Brain microvascular endothelial cell (primary cell): ENCODE results near the gene NUF2.
"Not testable (repeated sequence)": the region's sequence is repeated elsewhere in the genome, so short reads cannot be mapped to it uniquely, and the experiment has no call there.

ENCODE experiments used
- DNase-seq: peaks from one replicate; pipeline ENCODE4 v3.0.0-alpha.2; 2020
- H3K27ac ChIP-seq: fragments of 250-450 bp; sonication (Bioruptor Pico); 2 replicates; pipeline ENCODE4 v1.5.1; 2020; ENCODE audit warnings: mild to moderate bottlenecking, moderate library complexity
- H3K27me3 ChIP-seq: fragments of 250-450 bp; sonication (Bioruptor Pico); replicated peaks from 2 replicates; pipeline ENCODE4 v1.5.1; 2020; ENCODE audit warnings: mild to moderate bottlenecking
- H3K36me3 ChIP-seq: fragments of 250-450 bp; sonication (Bioruptor Pico); replicated peaks from 2 replicates; pipeline ENCODE4 v1.5.1; 2020; ENCODE audit warnings: mild to moderate bottlenecking
- H3K4me3 ChIP-seq: 2 replicates; pipeline ENCODE4 v1.5.1; 2011; ENCODE audit warnings: low read depth, mild to moderate bottlenecking, control low read depth, low read length, moderate library complexity
- in situ Hi-C: cut with HindIII; loops from 2 replicates; pipeline ENCODE4 v1.10.0; 2017; ENCODE audit warnings: low sequenced_read_pairs, low pct_ligation_motif_present
- TF ChIP-seq, protein P1 (sequence below): IDR thresholded peaks from 2 replicates; pipeline ENCODE4 v1.5.1; 2011; ENCODE audit warnings: low read depth, mild to moderate bottlenecking, moderate library complexity, low read length, control low read depth, inconsistent platforms; ENCODE audit errors: missing control alignments

Gene NUF2

DNA sequence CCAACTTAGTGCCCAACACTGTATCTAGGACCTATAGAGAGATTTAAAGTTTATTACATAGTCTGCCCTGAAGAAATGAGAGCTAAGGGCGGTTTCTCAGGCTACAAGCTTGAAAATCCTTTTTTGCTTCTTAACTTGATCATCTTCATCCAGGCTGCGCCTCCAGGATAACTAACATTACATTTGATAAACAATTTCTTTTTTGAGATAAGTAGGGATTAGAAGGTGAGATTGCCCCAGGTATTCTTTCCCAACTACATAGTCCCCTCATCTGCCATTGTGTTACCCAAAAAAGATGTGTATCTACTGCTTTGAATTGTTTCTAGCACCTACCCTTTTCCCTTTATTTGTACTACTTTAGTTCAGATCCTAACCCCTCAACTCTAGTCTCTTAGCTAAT is 25.4 kb downstream of the NUF2 start:
- TF ChIP-seq, protein P1, sequence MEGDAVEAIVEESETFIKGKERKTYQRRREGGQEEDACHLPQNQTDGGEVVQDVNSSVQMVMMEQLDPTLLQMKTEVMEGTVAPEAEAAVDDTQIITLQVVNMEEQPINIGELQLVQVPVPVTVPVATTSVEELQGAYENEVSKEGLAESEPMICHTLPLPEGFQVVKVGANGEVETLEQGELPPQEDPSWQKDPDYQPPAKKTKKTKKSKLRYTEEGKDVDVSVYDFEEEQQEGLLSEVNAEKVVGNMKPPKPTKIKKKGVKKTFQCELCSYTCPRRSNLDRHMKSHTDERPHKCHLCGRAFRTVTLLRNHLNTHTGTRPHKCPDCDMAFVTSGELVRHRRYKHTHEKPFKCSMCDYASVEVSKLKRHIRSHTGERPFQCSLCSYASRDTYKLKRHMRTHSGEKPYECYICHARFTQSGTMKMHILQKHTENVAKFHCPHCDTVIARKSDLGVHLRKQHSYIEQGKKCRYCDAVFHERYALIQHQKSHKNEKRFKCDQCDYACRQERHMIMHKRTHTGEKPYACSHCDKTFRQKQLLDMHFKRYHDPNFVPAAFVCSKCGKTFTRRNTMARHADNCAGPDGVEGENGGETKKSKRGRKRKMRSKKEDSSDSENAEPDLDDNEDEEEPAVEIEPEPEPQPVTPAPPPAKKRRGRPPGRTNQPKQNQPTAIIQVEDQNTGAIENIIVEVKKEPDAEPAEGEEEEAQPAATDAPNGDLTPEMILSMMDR, result no peak
- H3K27me3 ChIP-seq, result no peaks in the 10 kb centered on the region
- DNase-seq, result no peak
- in situ Hi-C loops, result no loop called here
- H3K4me3 ChIP-seq, result no peak overlapping the region
- no peak overlapping the region for H3K27ac ChIP-seq
- H3K36me3 ChIP-seq, result no peaks in the 10 kb centered on the region

DNA sequence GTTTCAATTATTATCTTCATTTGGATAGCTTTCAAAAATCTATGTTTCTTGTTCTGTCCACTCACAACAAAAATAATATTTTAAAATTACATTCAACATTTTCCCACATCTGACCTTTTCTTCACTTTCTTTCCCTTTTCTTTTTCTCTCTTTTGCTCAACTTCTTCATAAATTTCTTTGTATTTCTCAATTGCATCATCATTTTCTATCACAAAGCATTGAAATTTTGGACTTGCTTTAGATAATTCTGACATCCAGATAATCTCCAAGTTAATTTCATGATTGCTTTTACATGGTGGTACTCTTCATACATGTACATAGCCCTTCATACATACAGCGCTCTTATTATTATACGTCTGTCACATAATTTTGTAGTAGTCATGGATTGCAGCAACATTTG is 30.2 kb downstream of the NUF2 start:
- H3K4me3 ChIP-seq, result no peak overlapping the region

DNA sequence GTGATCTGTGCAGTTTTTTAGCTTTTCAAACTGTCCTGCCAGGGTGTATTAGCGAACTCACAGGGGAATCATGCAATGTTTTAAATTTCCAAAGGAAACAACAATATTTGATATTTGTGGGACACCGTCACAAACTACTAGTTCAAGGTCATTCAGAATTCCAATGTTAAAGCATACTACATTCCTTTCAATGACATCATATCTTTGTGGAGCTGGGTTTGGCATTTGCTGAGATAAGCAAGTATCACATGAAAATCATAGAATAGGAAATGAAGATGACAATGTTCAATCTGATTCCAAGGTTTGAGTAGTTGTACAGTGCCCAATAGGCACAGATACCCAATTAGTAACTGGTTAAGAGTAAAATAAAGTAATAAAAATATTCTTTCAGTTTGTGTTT is 35.6 kb downstream of the NUF2 start:
- Histone ChIP-seq H3K36me3 (no peaks in the 10 kb centered on the region), H3K27ac (no peak overlapping the region), H3K27me3 (no peaks in the 10 kb centered on the region), H3K4me3 (no peak overlapping the region)
- TF ChIP-seq, protein P1, result no peak
- in situ Hi-C loops, result no loop called here
- peak; percentile 26 for DNase-seq

More for the DNA sequence above, 30.2 kb downstream of the NUF2 start:
- TF ChIP-seq, protein P1, result no peak
- no peak overlapping the region for H3K27ac ChIP-seq
- H3K27me3 ChIP-seq, result no peaks in the 10 kb centered on the region
- DNase-seq, result no peak
- in situ Hi-C loops, result no loop called here
- H3K36me3 ChIP-seq, result no peaks in the 10 kb centered on the region

DNA sequence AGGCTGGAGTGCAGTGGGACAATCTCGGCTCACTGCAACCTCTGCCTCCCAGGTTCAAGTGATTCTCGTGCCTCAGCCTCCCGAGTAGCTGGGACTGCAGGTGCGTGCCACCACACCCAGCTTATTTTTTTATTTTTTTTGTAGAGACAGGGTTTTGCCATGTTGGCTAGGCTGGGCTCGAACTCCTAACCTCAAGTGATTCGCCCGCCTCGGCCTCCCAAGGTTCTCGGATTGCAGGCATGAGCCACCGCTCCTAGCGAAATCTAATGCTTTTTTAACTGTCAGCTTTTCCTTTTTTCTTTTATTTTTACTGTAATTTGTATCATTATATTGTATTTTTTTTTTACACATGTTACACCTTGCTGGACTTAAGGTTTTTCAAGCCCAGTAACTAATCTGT is 36.4 kb downstream of the NUF2 start:
- DNase-seq, H3K36me3 ChIP-seq, H3K4me3 ChIP-seq, H3K27ac ChIP-seq, in situ Hi-C loops, H3K27me3 ChIP-seq: not testable (repeated sequence)

DNA sequence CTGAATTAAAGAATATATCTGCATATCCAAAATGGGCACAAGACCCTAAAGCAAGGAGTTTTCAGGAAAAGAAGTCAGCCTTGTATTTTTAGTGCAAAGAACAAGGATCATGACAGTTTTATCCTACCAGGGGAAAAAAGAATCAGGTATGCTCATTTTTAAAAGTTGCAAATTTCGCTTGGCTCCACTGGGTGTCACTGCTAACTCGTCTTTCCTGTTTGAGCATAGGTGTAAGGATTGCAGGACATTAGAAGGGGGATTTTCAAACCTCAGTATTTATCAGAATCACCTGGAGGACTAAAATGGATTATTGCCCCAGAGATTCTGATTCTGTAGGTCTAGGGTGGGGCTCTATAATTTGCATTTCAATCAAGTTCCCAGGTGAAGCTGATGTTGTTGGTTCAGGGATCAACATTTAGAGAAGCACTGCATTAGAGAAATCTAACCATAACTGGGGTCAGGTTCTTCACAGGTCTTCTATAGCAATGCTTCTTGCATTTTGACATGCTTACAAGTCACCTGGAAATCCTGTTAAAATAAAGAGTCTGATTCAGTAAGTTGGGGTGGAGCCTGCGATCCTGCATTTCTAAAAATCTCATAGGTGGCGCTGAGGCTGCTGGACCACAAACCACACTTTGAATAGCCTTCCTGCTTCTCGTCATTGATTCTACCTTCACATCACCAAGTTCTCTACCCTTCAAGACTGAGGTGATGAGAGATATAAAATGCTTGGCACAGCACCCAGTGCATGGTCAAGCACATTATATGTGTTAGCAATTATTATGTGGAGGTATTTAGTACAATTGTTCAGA is 39.6 kb downstream of the NUF2 start:
- in situ Hi-C loops, result no loop called here

DNA sequence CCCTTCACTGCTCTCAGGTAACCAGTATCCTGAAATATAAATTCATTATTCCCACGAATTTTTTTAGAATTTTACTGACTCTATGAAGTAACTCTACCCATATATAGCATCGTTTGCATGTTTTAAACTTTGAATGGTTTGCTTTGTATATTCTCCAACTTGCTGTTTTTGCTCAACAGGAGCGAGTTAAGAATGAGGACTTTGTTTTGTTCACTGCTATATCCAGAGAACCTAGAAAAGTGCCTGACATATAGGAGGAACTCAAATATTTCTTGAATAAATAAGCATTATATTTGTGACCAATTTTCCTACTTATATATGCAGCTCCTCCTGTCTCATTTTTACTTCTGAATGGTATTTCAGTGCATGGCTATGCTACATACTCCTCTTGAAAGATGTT is 43.4 kb downstream of the NUF2 start:
- DNase-seq, result no peak
- Histone ChIP-seq H3K27ac (no peak overlapping the region), H3K27me3 (no peaks in the 10 kb centered on the region), H3K4me3 (no peak overlapping the region), H3K36me3 (no peaks in the 10 kb centered on the region)
- in situ Hi-C loops, result no loop called here
- TF ChIP-seq, protein P1, result no peak

More for the DNA sequence above, 39.6 kb downstream of the NUF2 start:
- Histone ChIP-seq H3K4me3 (no peak overlapping the region), H3K36me3 (no peaks in the 10 kb centered on the region), H3K27ac (no peak overlapping the region), H3K27me3 (no peaks in the 10 kb centered on the region)
- no peak for DNase-seq
- TF ChIP-seq, protein P1, result peak; percentile 64
